Middle frontal gyrus (tissue), 1 donor: ENCODE results near the gene CRYBB3.
"Not testable (repeated sequence)": the region's sequence is repeated elsewhere in the genome, so short reads cannot be mapped to it uniquely, and the experiment has no call there.

Experiments used
- DNase-seq: peaks from one replicate; pipeline ENCODE4 v3.0.0-alpha.2; 2015; ENCODE audit warnings: low spot score; ENCODE audit errors: extremely low spot score

The CRYBB3 gene

GRCh38 chr22:25205847-25206246, 6.2 kb downstream of the CRYBB3 start:
- no peak for DNase-seq

GRCh38 chr22:25206998-25207397, 7.3 kb downstream of the CRYBB3 start:
- DNase-seq: no peak

GRCh38 chr22:25207553-25208157, 8.0 kb downstream of the CRYBB3 start:
- no peak for DNase-seq

- DNase-seq: no peak
These were observed 8.7 kb downstream of the CRYBB3 start for GRCh38 chr22:25208328-25208727.

GRCh38 chr22:25208743-25209505, 9.3 kb downstream of the CRYBB3 start:
- DNase-seq: no peak

- DNase-seq: no peak
These were observed 11.1 kb downstream of the CRYBB3 start for GRCh38 chr22:25210793-25211192.

- no peak for DNase-seq
These were observed 12.7 kb downstream of the CRYBB3 start for GRCh38 chr22:25212337-25212736.

GRCh38 chr22:25213221-25213620, 13.6 kb downstream of the CRYBB3 start:
- no peak for DNase-seq

- DNase-seq: no peak
These were observed 16.6 kb downstream of the CRYBB3 start for GRCh38 chr22:25216230-25216629.

- DNase-seq: no peak
These were observed 19.6 kb downstream of the CRYBB3 start, which contains the start of gene CRYBB2 for GRCh38 chr22:25219211-25219689. Gene CRYBB2, plus strand, starts transcription at chr22:25219639. Its CDS starts 1,791 bp downstream, at chr22:25221430.

- DNase-seq: no peak
These were observed 20.3 kb downstream of the CRYBB3 start for GRCh38 chr22:25219948-25220442.

GRCh38 chr22:25221790-25222189, 22.1 kb downstream of the CRYBB3 start:
- DNase-seq: no peak

GRCh38 chr22:25223269-25223850, 23.7 kb downstream of the CRYBB3 start:
- DNase-seq: no peak

GRCh38 chr22:25228822-25229221, 29.2 kb downstream of the CRYBB3 start:
- no peak for DNase-seq

- DNase-seq: not testable (repeated sequence)
These were observed 31.1 kb downstream of the CRYBB3 start for GRCh38 chr22:25230760-25231159.

GRCh38 chr22:25232301-25232700, 32.6 kb downstream of the CRYBB3 start:
- no peak for DNase-seq

- DNase-seq: not testable (repeated sequence)
These were observed 34.0 kb downstream of the CRYBB3 start for GRCh38 chr22:25233706-25234105.

- no peak for DNase-seq
These were observed 36.1 kb downstream of the CRYBB3 start for GRCh38 chr22:25235547-25236290.

GRCh38 chr22:25236417-25236816, 36.8 kb downstream of the CRYBB3 start:
- DNase-seq: no peak

GRCh38 chr22:25237503-25237902, 37.8 kb downstream of the CRYBB3 start:
- DNase-seq: no peak

- not testable (repeated sequence) for DNase-seq
These were observed 38.4 kb downstream of the CRYBB3 start for GRCh38 chr22:25238058-25238457.
